GM12801 (cell line): Measurements from ENCODE around the gene PXK.

Experiments used
- TF ChIP-seq, protein P1 (sequence below): IDR thresholded peaks from one replicate; pipeline ENCODE4 v1.5.1; 2011; ENCODE audit warnings: control low read depth; ENCODE audit not compliant: insufficient read length; ENCODE audit errors: extremely low read depth

PXK gene

DNA sequence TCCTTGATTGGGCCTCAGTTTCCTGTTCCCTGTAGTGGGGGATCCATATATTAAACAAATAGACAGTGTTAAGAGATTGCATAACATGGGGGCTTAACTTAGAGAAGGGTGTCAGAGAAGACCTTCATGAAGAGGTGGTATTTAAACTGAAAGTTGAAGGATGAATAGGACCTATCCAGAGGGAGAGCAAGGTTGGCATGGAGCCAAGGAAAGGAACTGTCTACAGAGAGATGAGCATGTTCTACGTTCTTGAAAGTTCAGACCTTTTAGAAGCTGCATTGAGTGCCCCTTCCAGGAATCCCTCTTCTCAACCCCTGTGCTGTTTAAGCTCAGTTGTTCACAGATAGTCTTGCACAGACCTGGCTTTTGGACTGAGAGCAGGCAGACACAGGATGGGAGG, 24.0 kb upstream of the PXK start:
- TF ChIP-seq, protein P1, sequence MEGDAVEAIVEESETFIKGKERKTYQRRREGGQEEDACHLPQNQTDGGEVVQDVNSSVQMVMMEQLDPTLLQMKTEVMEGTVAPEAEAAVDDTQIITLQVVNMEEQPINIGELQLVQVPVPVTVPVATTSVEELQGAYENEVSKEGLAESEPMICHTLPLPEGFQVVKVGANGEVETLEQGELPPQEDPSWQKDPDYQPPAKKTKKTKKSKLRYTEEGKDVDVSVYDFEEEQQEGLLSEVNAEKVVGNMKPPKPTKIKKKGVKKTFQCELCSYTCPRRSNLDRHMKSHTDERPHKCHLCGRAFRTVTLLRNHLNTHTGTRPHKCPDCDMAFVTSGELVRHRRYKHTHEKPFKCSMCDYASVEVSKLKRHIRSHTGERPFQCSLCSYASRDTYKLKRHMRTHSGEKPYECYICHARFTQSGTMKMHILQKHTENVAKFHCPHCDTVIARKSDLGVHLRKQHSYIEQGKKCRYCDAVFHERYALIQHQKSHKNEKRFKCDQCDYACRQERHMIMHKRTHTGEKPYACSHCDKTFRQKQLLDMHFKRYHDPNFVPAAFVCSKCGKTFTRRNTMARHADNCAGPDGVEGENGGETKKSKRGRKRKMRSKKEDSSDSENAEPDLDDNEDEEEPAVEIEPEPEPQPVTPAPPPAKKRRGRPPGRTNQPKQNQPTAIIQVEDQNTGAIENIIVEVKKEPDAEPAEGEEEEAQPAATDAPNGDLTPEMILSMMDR = no peak

DNA sequence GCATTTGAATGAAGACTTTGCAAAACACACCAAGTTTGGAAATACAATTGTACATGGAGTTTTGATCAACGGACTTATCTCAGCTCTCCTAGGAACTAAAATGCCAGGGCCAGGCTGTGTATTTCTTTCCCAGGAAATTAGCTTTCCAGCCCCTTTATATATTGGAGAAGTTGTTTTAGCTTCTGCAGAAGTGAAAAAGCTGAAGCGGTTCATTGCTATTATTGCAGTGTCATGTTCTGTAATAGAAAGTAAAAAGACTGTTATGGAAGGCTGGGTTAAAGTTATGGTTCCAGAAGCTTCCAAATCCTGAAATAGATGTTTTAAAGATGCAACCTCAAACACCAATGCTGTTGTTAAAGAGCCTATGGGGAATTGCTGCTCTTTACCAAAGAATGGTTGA, 14.9 kb upstream of the PXK start:
- TF ChIP-seq, protein P1 = no peak

DNA sequence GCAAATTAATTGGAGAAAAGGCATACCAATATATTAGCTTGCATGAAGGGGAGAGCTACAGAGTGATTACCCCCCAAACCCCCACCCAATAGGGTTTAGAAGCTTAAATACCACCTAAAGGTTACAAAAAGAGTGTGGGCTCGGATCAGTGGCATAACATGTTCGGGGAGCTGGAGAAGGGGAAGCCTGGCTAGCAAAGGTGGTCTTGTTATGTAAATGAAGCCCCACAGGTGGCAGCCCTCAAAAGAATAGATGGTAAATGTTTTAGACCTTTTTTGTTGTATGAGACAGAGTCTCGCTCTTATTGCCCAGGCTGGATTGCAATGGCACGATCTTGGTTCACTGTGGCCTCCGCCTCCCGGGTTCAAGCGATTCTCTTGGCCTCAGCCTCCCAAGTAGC, 10.9 kb upstream of the PXK start:
- TF ChIP-seq, protein P1 = no peak

DNA sequence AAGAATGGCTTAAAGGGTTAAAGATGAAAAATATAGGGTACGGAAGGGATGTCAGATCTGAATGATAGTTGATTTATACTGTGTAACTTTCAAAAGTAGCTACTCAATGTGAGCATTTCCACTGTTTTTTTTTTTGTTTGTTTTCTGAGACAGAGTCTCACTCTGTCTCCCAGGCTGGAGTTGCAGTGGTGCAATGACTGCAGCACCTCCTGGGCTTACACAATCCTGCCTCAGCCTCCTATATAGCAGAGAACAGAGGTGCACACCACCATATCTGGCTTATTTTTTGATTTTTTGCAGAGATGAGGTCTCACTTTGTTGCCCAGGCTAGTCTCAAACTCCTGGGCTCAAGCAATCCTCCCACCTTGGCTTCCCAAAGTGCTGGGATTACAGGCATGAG, 9.9 kb upstream of the PXK start:
- TF ChIP-seq, protein P1 = no peak

DNA sequence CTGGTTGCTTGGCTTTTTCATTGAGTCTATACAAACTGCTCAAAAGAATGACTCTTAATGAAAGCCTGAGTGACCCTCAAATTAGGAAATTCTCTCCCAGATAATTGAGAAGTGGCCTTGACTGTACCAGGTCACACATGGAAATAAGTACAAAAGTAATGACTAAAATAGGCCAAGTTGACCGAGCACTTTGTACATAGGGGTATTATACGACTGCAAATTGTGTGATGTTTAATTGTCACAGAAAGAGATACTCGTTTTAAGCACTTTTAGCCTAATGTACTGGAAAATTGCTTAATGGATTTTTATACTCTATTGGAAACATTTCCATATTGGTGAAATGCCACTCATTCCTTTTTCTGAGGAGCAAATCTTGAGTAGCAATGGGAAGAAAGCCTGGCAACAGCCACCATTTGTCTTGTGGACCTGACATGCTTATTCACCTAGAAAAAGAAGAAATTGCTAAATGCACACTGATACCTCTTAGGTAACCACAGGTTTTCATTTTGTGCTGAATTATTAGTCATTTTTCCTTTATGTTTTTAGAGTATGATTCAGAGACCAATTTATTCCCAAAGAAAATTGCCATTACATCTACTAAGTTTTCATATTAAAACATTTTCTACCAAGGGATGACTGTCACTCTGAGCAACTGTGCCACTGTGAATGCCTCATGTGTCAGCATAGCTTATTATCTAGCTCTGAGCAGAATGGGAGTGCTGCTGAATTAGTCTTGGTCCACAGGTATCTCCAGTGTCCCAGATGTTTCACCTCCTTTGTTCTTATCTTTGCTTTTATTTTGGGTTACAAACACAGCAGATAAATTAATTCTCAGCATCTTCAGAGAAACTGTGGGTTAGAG, 8.9 kb upstream of the PXK start:
- TF ChIP-seq, protein P1 = no peak

DNA sequence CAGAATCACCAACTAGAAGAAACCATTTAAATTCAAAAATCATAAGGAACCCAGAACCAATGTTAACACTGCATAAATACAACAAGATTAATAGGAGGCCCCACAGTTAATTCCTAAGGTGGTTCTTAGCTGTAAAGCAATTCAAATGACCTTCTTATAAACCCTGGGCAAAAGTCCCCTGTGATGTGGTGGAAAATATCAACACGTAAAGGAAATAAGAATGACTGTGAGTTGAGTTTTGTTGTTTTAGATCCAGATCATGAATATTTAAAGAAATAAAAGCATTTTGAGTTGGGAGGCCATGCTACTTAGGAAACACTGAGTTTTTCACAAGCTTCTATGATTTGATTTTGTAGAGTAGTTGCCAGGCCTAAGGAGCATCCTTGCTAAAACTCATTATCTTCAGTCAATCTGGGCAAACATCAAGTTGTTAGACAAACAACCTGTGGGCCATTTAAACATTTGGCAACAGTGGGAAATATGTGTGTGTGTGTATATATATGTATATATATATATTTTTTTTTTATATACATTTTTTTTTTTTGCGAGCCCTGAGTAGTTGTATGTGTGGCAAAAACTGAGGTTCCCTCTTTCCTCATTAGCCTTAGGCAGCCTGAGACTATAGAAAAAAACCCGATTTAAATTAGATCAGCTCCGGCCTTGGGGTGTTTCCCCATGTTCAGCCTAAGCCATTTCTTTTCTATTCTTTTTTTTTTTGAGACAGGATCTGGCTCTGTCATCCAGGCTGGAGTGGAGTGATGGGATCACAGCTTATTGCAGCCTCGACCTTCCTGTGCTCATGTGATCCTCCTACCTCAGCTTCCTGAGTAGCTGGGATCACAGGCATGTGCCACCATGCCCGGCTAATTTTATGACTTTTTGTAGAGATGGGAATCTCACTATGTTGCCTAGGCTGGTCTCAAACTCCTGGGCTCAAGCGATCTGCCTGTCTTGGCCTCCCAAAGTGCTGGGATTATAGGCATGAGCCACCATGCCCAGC, 8.0 kb upstream of the PXK start:
- TF ChIP-seq, protein P1 = no peak

DNA sequence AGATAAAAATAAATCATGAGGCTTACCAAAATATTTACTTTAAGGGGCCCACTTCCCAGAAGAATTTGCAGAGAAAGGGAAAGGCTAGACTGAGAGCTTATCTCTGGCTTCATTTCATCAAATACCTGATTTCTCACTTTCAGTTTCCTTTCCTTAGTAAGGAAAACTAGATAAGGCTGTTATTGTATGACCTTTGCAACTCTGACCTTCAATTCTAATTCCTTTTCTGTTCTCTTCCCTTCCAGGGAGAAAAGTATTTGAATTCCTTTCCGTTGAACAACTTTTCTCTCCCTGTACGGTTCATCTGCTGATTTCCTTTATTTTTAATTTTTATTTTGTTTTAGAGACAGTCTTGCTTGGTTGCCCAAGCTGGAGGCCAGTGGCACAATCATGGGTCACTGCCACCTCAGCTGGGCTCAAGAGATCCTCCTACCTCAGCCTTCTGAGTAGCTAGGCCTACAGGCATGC, 7.1 kb upstream of the PXK start:
- TF ChIP-seq, protein P1 = no peak
